Fibroblast of lung (primary cell): ENCODE data around the gene KCNMA1. TPM values are rescaled to one million over a fixed set of nuclear protein-coding genes. Genes with fewer than 3 reads are reported as not detected.

Experiments
- DNase-seq, 2 donors: peaks; one replicate each; pipeline versions ENCODE4 v3.0.0 to v3.0.0-alpha.2; 2010; ENCODE audit warnings: low read depth in 2 of 2
- H2AFZ ChIP-seq: 2 replicates; pipeline ENCODE4 v1.5.1; 2012; ENCODE audit warnings: low read length, control low read depth, inconsistent platforms
- H3K27ac ChIP-seq: 2 replicates; pipeline ENCODE4 v1.5.1; 2011; ENCODE audit warnings: low read length, control low read depth; ENCODE audit not compliant: insufficient read depth
- H3K27me3 ChIP-seq: 2 replicates; pipeline ENCODE4 v1.5.1; 2011; ENCODE audit warnings: mild to moderate bottlenecking, low read length; ENCODE audit not compliant: control insufficient read depth, insufficient read depth
- H3K36me3 ChIP-seq: 2 replicates; pipeline ENCODE4 v1.5.1; 2011; ENCODE audit warnings: low read length; ENCODE audit not compliant: control insufficient read depth, insufficient read depth
- H3K4me1 ChIP-seq: 2 replicates; pipeline ENCODE4 v1.5.1; 2011; ENCODE audit warnings: low read length; ENCODE audit not compliant: control insufficient read depth, insufficient read depth; ENCODE audit errors: extremely low read depth
- H3K4me2 ChIP-seq: 2 replicates; pipeline ENCODE4 v1.5.1; 2011; ENCODE audit warnings: low read length, control low read depth; ENCODE audit not compliant: insufficient read depth; ENCODE audit errors: extremely low read depth
- H3K4me3 ChIP-seq, 4 experiments: fragments of 200-600 bp in 1 of 4; sonication (generic) in 1 of 4; replicated peaks in 1 of 4; 2 replicates each; pipeline ENCODE4 v1.5.1; 2011 to 2016; ENCODE audit warnings: low read length in 4 of 4, low read depth in 3 of 4, mild to moderate bottlenecking in 3 of 4, control low read depth in 2 of 4, inconsistent platforms in 1 of 4, mixed read lengths in 1 of 4; ENCODE audit not compliant: insufficient read depth in 1 of 4; ENCODE audit errors: control extremely low read depth in 1 of 4
- H3K79me2 ChIP-seq: 2 replicates; pipeline ENCODE4 v1.5.1; 2012; ENCODE audit warnings: mild to moderate bottlenecking, low read length, inconsistent platforms; ENCODE audit not compliant: control insufficient read depth, insufficient read depth
- H3K9ac ChIP-seq: 2 replicates; pipeline ENCODE4 v1.5.1; 2011; ENCODE audit warnings: mild to moderate bottlenecking, low read length, control low read depth; ENCODE audit not compliant: insufficient read depth
- H3K9me3 ChIP-seq: 2 replicates; pipeline ENCODE4 v1.5.1; 2012; ENCODE audit warnings: low read depth, low read length; ENCODE audit not compliant: control insufficient read depth, insufficient read depth
- H4K20me1 ChIP-seq: 2 replicates; pipeline ENCODE4 v1.5.1; 2011; ENCODE audit warnings: low read length; ENCODE audit not compliant: control insufficient read depth, insufficient read depth; ENCODE audit errors: extremely low read depth
- CTCF ChIP-seq, 2 donors: IDR thresholded peaks in 1 of 2; conservative IDR thresholded peaks in 1 of 2; 1 replicate in 1 of 2; 2 replicates in 1 of 2; pipeline ENCODE4 v1.5.1; 2011 to 2012; ENCODE audit warnings: low read length in 2 of 2, control low read depth in 1 of 2, inconsistent platforms in 1 of 2, low read depth in 1 of 2, mild to moderate bottlenecking in 1 of 2
- EZH2 ChIP-seq: IDR thresholded peaks from 2 replicates; pipeline ENCODE4 v1.5.1; 2012; ENCODE audit warnings: low read length, control low read depth, mild to moderate bottlenecking; ENCODE audit errors: missing control alignments
- polyA plus RNA-seq, 2 donors: library from polyadenylated mRNA; depleted of rRNA in 1 of 2; stranded (reverse) in 1 of 2; unstranded in 1 of 2; fragments of >200 nt; gene quantifications; 2 replicates each; pipeline ENCODE4 v1.2.1, GENCODE V29; 2011 to 2012; ENCODE audit warnings: missing spikeins in 1 of 2
- total RNA-seq: library from RNA; depleted of rRNA; stranded (reverse); fragments of >200 nt; gene quantifications from 2 replicates; pipeline ENCODE4 v1.2.1, GENCODE V29; 2014

Gene KCNMA1
- total and polyA plus RNA-seq, 2 donors (not counting 1 experiment from before 2014, with no cell fraction given), result 31.0 to 138 TPM

GRCh38 chr10:77682393-77683087, 44.9 kb upstream of the KCNMA1 start:
- Histone ChIP-seq H3K9ac (no peak overlapping the region), H2AFZ (no peak overlapping the region), H3K4me3 (no peak overlapping the region), H4K20me1 (no peaks in the 10 kb centered on the region), H3K27ac (no peak overlapping the region), H3K79me2 (no peaks in the 10 kb centered on the region), H3K4me2 (no peak overlapping the region), H3K27me3 (peaks cover 33% of the 10 kb centered on the region), H3K4me1 (no peaks in the 10 kb centered on the region), H3K9me3 (no peaks in the 10 kb centered on the region), H3K36me3 (no peaks in the 10 kb centered on the region)
- DNase-seq, result no peak
- TF ChIP-seq CTCF (conservative IDR thresholded peaks at IDR 0.05 in 1 of 2, IDR thresholded peaks at IDR 0.05 in 1 of 2; ENCODE audit: low read depth in 1 of 2, low read length in 2 of 2) (no peak), EZH2 (no peak)

- Histone ChIP-seq H3K4me2 (no peak overlapping the region), H3K4me1 (no peaks in the 10 kb centered on the region), H3K36me3 (no peaks in the 10 kb centered on the region), H4K20me1 (no peaks in the 10 kb centered on the region), H3K9me3 (no peaks in the 10 kb centered on the region), H3K9ac (no peak overlapping the region), H3K79me2 (no peaks in the 10 kb centered on the region), H3K4me3 (no peak overlapping the region), H3K27me3 (peaks cover 27% of the 10 kb centered on the region), H3K27ac (no peak overlapping the region), H2AFZ (no peak overlapping the region)
- DNase-seq, result no peak
- no peak for TF ChIP-seq CTCF (conservative IDR thresholded peaks at IDR 0.05 in 1 of 2, IDR thresholded peaks at IDR 0.05 in 1 of 2; ENCODE audit: low read depth in 1 of 2, low read length in 2 of 2)
- no peak for TF ChIP-seq EZH2
These were observed 44.2 kb upstream of the KCNMA1 start for GRCh38 chr10:77681839-77682238.

- no peak for TF ChIP-seq EZH2
- TF ChIP-seq CTCF (conservative IDR thresholded peaks at IDR 0.05 in 1 of 2, IDR thresholded peaks at IDR 0.05 in 1 of 2; ENCODE audit: low read depth in 1 of 2, low read length in 2 of 2), result no peak
- Histone ChIP-seq H3K9me3 (no peaks in the 10 kb centered on the region), H3K27ac (no peak overlapping the region), H3K9ac (no peak overlapping the region), H3K27me3 (peaks cover 19% of the 10 kb centered on the region), H3K4me1 (no peaks in the 10 kb centered on the region), H3K4me2 (no peak overlapping the region), H3K79me2 (no peaks in the 10 kb centered on the region), H2AFZ (no peak overlapping the region), H3K36me3 (no peaks in the 10 kb centered on the region), H3K4me3 (no peak overlapping the region), H4K20me1 (no peaks in the 10 kb centered on the region)
- no peak for DNase-seq
These were observed 43.2 kb upstream of the KCNMA1 start for GRCh38 chr10:77680811-77681210.
